ENCODE results near the gene OR4C3.
"Not testable (repeated sequence)": the region's sequence is repeated elsewhere in the genome, so short reads cannot be mapped to it uniquely, and the experiment has no call there.

- TF ChIP-seq CTCF (IDR thresholded peaks at IDR 0.05; ENCODE audit: borderline replicate concordance, extremely low read depth, low read length, poor library complexity, severe bottlenecking); EZH2 (IDR thresholded peaks at IDR 0.05; ENCODE audit: borderline replicate concordance, low read depth, low read length, severe bottlenecking): not testable (repeated sequence)
Observed at GRCh38 chr11:48319813-48320212, 4.9 kb upstream of the OR4C3 start.
